Astrocyte of the cerebellum (primary cell): ENCODE results near the gene PIP5K1B.
"Not testable (repeated sequence)": the region's sequence is repeated elsewhere in the genome, so short reads cannot be mapped to it uniquely, and the experiment has no call there.

ENCODE experiments used
- DNase-seq: peaks from one replicate; pipeline ENCODE4 v3.0.0-alpha.2; 2011; ENCODE audit warnings: low read depth
- H3K4me3 ChIP-seq: 2 replicates; pipeline ENCODE4 v1.5.1; 2011; ENCODE audit warnings: mild to moderate bottlenecking, low read depth, low read length, moderate library complexity
- CTCF ChIP-seq: IDR thresholded peaks from 2 replicates; pipeline ENCODE4 v1.5.1; 2012; ENCODE audit warnings: low read length, low read depth, moderate library complexity, mild to moderate bottlenecking; ENCODE audit errors: missing control alignments
- in situ Hi-C: cut with HindIII; loops from 2 replicates; pipeline ENCODE4 v1.10.0; 2017; ENCODE audit warnings: low sequenced_read_pairs

PIP5K1B gene

GRCh38 chr9:68697851-68698250, 7.2 kb upstream of the PIP5K1B start:
- in situ Hi-C loops: no loop called here
- no peak overlapping the region for H3K4me3 ChIP-seq
- TF ChIP-seq CTCF: no peak
- no peak for DNase-seq

GRCh38 chr9:68698943-68699509, 6.0 kb upstream of the PIP5K1B start:
- in situ Hi-C loops: no loop called here
- TF ChIP-seq CTCF: no peak
- no peak for DNase-seq
- no peak overlapping the region for H3K4me3 ChIP-seq

- H3K4me3 ChIP-seq, DNase-seq, in situ Hi-C loops: not testable (repeated sequence)
Measured at GRCh38 chr9:68699625-68700024, 5.4 kb upstream of the PIP5K1B start.

- no peak for DNase-seq
- no peak overlapping the region for H3K4me3 ChIP-seq
- TF ChIP-seq CTCF: no peak
- in situ Hi-C loops: no loop called here
Measured at GRCh38 chr9:68702493-68702892, 2.5 kb upstream of the PIP5K1B start.

GRCh38 chr9:68703672-68704071, 1.4 kb upstream of the PIP5K1B start:
- DNase-seq: no peak
- TF ChIP-seq CTCF: no peak
- in situ Hi-C loops: no loop called here
- H3K4me3 ChIP-seq: no peak overlapping the region

GRCh38 chr9:68704498-68704813, 584 bp upstream of the PIP5K1B start:
- peak overlapping the region; percentile 42 for H3K4me3 ChIP-seq
- TF ChIP-seq CTCF: no peak

GRCh38 chr9:68705531-68706362, 707 bp downstream of the PIP5K1B start:
- no peak for DNase-seq
- no peak for TF ChIP-seq CTCF
- peak overlapping the region; percentile 42 for H3K4me3 ChIP-seq
- in situ Hi-C loops: no loop called here

More at GRCh38 chr9:68704498-68704813, 584 bp upstream of the PIP5K1B start:
- in situ Hi-C loops: no loop called here
- DNase-seq: no peak
